Tibial nerve (tissue), 4 donors: Measurements from ENCODE around the gene LIMS1. TPM values are rescaled to one million over a fixed set of nuclear protein-coding genes. Genes with fewer than 3 reads are reported as not detected.
"Not testable (repeated sequence)": the region's sequence is repeated elsewhere in the genome, so short reads cannot be mapped to it uniquely, and the experiment has no call there.

Source experiments
- DNase-seq, 2 donors: peaks; one replicate each; pipeline ENCODE4 v3.0.0-alpha.2; 2019; ENCODE audit warnings: low spot score in 2 of 2
- H3K27ac ChIP-seq, 4 donors: fragments of 200-600 bp; sonication (generic) in 3 of 4; one replicate each; pipeline ENCODE4 v1.5.1; 2017 to 2019; ENCODE audit warnings: mild to moderate bottlenecking in 1 of 4
- H3K27me3 ChIP-seq, 2 donors: fragments of 200-600 bp; sonication (generic) in 1 of 2; one replicate each; pipeline versions ENCODE4 v1.5.1 to v1.6.0; 2017 to 2019
- H3K36me3 ChIP-seq, 3 donors: fragments of 200-600 bp; sonication (generic); one replicate each; pipeline ENCODE4 v1.5.1; 2018 to 2019
- H3K4me1 ChIP-seq, 4 donors: fragments of 200-600 bp; sonication (generic) in 3 of 4; one replicate each; pipeline ENCODE4 v1.5.1; 2017 to 2019
- H3K4me3 ChIP-seq, 4 donors: fragments of 200-600 bp; sonication (generic) in 3 of 4; one replicate each; pipeline ENCODE4 v1.5.1; 2017 to 2019; ENCODE audit warnings: mild to moderate bottlenecking in 1 of 4, moderate library complexity in 1 of 4
- H3K9me3 ChIP-seq, 4 donors: fragments of 200-600 bp; sonication (generic) in 3 of 4; one replicate each; pipeline ENCODE4 v1.5.1; 2017 to 2019
- EP300 ChIP-seq, 2 donors: sonication (generic); formaldehyde crosslinking; IDR thresholded peaks; one replicate each; pipeline ENCODE4 v1.6.1; 2017; ENCODE audit warnings: antibody characterized with exemption in 2 of 2, mild to moderate bottlenecking in 1 of 2
- POLR2A ChIP-seq, 2 donors: fragments of 450-650 bp; IDR thresholded peaks; one replicate each; pipeline ENCODE4 v1.6.1; 2017; ENCODE audit warnings: antibody characterized with exemption in 2 of 2, mild to moderate bottlenecking in 2 of 2, moderate library complexity in 2 of 2
- WGBS, 2 donors: methylation state at CpG; one replicate each; pipeline ENCODE4 v1.1.5; 2018; 5-methylcytosine and 5-hydroxymethylcytosine counted together
- total RNA-seq, 4 donors: library from RNA; depleted of rRNA; stranded (reverse); fragments of >200 nt; gene quantifications; one replicate each; pipeline ENCODE4 v1.1.0, GENCODE V29; 2016
- TF ChIP-seq, protein P1 (sequence below), 5 experiments: fragments of 200-600 bp in 3 of 5; fragments of 450-650 bp in 2 of 5; sonication (generic) in 3 of 5; IDR thresholded peaks; one replicate each; pipeline ENCODE4 v1.5.1; 2016 to 2019; ENCODE audit warnings: antibody characterized with exemption in 5 of 5, mild to moderate bottlenecking in 3 of 5, moderate library complexity in 2 of 5

The LIMS1 gene
- total RNA-seq, 4 donors from 2014 or later, result 33.7 to 86.3 (median 49.2) TPM

DNA sequence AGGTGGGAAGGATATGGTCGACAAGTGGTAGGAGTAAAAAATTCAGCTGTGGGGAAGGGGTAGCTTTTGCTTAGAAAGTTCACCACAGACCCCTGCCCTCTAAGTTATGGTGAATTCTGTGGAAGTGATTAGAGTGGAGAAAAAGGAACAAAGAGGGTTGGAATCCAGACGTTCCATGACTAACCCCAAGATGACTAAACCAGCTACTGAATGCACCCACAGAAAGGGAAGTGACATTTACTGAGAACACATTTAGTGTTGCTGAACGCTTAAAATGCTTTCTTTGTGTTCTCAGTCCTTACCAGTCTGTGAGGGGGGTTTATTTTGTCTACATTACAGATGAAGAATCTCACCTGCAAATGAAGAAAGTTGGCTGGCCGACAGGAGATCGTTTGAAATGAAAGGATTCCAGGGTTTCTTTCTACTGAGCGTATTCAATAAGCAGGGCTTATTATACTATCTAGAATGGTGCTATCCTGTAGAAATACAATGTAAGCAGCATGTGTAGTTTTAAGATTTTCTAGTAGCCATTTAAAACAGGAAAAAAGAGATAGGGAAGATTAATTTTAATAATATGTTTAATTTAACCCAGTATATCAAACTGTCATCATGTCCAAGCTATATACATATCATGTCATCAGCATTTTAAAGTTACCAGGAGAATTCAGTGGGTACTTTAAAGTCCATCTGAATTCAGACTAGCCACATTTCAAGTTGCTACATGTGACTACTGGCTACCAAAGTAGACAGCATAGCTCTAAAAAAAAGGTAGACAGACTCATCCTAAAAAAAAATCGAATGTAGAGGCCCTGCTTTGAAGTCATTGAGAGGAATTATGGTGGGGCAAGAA lies 60.1 kb downstream of the LIMS1 start:
- TF ChIP-seq, protein P1, sequence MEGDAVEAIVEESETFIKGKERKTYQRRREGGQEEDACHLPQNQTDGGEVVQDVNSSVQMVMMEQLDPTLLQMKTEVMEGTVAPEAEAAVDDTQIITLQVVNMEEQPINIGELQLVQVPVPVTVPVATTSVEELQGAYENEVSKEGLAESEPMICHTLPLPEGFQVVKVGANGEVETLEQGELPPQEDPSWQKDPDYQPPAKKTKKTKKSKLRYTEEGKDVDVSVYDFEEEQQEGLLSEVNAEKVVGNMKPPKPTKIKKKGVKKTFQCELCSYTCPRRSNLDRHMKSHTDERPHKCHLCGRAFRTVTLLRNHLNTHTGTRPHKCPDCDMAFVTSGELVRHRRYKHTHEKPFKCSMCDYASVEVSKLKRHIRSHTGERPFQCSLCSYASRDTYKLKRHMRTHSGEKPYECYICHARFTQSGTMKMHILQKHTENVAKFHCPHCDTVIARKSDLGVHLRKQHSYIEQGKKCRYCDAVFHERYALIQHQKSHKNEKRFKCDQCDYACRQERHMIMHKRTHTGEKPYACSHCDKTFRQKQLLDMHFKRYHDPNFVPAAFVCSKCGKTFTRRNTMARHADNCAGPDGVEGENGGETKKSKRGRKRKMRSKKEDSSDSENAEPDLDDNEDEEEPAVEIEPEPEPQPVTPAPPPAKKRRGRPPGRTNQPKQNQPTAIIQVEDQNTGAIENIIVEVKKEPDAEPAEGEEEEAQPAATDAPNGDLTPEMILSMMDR (IDR thresholded peaks at IDR 0.05), result peak in 1 of 5 experiments; percentile 13
- peak; percentile 53 to 73 for TF ChIP-seq EP300 (IDR thresholded peaks at IDR 0.05)
- no peak for TF ChIP-seq POLR2A (IDR thresholded peaks at IDR 0.05)
- DNase-seq, result no peak
- WGBS, 2 donors, result 27% methylated on average over 7 of the region's 7 CpGs
- H3K4me3 ChIP-seq, result no peak overlapping the region
- H3K9me3 ChIP-seq, result no peaks in the 10 kb centered on the region
- peaks cover 0 to 86% (median 48%) of the 10 kb centered on the region in 4 donors for H3K4me1 ChIP-seq
- H3K36me3 ChIP-seq, result no peaks in the 10 kb centered on the region
- H3K27me3 ChIP-seq, result no peaks in the 10 kb centered on the region
- H3K27ac ChIP-seq, result peak overlapping the region; percentile 19 to 85 (median 57)

DNA sequence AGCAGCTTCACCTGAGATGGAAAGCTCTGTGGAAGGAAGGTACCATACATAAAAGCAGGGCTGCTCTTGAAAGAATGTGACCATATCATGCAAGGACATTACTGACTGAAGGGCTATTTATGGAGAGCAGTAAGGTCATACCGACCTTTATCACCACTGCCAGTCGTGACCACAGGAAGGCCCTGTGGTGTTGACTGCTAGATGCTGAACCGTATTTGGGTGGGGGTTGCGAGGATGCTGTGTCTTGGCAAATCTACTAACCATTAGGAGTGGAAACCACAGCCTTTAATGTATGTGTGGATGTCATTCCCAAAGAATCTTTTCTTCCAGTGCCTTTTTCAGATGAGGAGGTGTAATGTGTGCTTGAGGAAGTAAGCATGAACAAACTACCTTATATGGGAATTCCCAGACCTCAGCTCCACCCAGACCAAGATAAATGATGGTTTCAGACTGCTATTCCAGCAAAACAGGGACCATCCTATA lies 60.8 kb downstream of the LIMS1 start:
- Histone ChIP-seq H3K27me3 (no peaks in the 10 kb centered on the region), H3K4me3 (no peak overlapping the region), H3K27ac (peak overlapping the region in 3 of 4 donors; percentile 31 to 85 (median 83)), H3K36me3 (no peaks in the 10 kb centered on the region), H3K9me3 (no peaks in the 10 kb centered on the region), H3K4me1 (peaks cover 0 to 80% (median 45%) of the 10 kb centered on the region in 4 donors)
- DNase-seq, result no peak
- 49 to 58% methylated on average over 4 of the region's 4 CpGs for WGBS, 2 donors
- TF ChIP-seq, protein P1 (IDR thresholded peaks at IDR 0.05), result no peak
- TF ChIP-seq POLR2A (IDR thresholded peaks at IDR 0.05) (no peak), EP300 (IDR thresholded peaks at IDR 0.05) (no peak)

DNA sequence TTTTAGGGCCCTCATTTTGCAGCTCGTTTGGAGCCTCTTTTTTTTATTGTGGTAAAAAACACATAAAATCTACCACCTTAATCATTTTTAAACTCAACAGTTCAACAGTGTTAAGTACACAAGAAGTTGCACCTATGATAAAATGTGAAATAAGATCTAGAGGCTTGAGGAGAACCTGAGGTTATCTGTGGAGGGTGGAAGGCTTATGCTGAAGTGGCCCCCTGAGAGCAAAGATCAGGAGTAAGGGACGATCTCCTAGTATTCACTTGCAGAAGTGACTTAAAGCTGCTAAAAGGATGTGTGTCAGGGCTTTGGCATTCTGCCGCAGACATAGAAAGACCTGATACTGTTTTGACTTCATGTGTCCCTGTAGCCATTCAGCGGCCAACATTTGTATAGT lies 61.5 kb downstream of the LIMS1 start:
- WGBS, 2 donors, result 48 to 65% methylated on average over 4 of the region's 4 CpGs
- DNase-seq, H3K9me3 ChIP-seq, H3K4me3 ChIP-seq, H3K36me3 ChIP-seq, H3K27me3 ChIP-seq: not testable (repeated sequence)
- Histone ChIP-seq H3K27ac (peak overlapping the region in 2 of 4 donors; percentile 83 to 85), H3K4me1 (peaks cover 0 to 73% (median 41%) of the 10 kb centered on the region in 4 donors)

DNA sequence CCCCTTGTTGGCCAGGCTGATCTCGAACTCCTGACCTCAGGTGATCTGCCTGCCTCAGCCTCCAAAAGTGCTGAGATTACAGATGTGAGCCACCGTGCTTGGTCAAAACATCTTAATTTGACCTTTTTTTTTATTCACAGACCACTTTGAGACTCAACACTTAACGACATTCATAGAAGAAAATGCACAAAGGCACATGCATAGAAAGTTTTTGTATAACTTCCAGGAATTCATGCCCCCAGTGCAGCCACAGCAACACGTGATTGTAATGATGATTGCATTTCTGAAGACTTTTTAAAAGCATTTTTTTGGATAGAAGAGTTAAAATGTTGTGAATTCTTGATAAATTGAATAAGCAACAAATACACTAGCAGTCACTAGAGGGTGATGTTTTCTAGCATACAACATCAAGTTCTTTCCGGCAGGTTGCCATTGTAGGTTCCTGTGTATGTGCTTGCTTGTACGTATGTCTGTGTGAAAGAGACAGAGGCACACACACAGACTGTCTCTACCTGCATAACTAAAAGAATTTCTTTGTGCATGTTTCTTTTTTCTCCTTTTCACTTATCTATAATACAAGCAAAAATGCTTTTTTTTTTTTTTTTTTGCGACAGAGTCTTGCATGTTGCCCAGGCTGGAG lies 63.0 kb downstream of the LIMS1 start:
- Histone ChIP-seq H3K4me1 (peaks cover 0 to 59% (median 35%) of the 10 kb centered on the region in 4 donors), H3K27ac (peak overlapping the region in 1 of 4 donors; percentile 70)
- DNase-seq, H3K4me3 ChIP-seq, H3K9me3 ChIP-seq, H3K27me3 ChIP-seq, H3K36me3 ChIP-seq: not testable (repeated sequence)
- WGBS, 2 donors, result 26 to 29% methylated on average over 7 of the region's 7 CpGs

DNA sequence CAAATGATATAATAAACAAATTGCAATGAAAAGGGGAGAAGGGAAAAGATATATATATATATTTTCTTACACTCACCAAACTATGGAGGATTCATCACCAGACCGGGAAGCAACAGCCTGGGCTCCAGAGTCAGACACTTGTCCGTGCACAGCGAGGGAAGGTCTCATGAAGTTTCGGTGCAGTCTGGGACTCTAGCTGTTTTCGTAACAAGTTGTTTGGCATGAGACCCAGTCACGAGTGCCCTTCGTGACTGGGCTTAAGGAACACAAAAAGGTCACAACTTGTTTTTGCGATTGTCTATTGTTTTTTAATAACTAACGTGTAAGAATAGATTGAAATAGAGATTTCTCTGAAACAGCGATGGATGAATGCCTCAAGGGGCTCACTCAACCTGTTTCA lies 66.9 kb downstream of the LIMS1 start:
- WGBS, 2 donors, result 61 to 84% methylated on average over 10 of the region's 10 CpGs
- not testable (repeated sequence) for H3K27me3 ChIP-seq, DNase-seq, H3K4me3 ChIP-seq, H3K36me3 ChIP-seq, H3K9me3 ChIP-seq, H3K27ac ChIP-seq
- H3K4me1 ChIP-seq, result peaks cover 0 to 27% (median 4%) of the 10 kb centered on the region in 4 donors

DNA sequence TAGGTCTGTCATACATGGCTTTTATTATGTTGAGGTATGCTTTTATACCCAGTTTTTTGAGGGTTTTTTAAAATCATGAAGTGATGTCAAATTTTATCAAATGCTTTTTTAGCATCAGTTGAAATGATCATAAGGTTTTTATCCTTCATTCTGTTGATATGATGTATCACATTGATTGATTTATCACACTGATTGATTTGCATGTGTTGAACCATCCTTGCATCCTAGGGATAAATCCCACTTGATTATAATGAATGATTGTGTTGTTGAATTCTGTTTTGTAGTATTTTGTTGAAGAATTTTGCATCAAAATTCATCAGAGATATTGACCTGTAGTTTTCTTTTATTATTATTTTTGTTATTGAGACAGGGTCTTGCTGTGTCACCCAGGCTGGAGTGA lies 68.2 kb downstream of the LIMS1 start:
- Histone ChIP-seq H3K36me3 (no peaks in the 10 kb centered on the region), H3K27ac (no peak overlapping the region), H3K4me3 (no peak overlapping the region), H3K27me3 (no peaks in the 10 kb centered on the region), H3K9me3 (no peaks in the 10 kb centered on the region), H3K4me1 (peaks cover 0 to 16% (median 2%) of the 10 kb centered on the region in 4 donors)
- TF ChIP-seq, protein P1 (IDR thresholded peaks at IDR 0.05), result no peak
- no peak for TF ChIP-seq POLR2A (IDR thresholded peaks at IDR 0.05)
- no peak for TF ChIP-seq EP300 (IDR thresholded peaks at IDR 0.05)
- DNase-seq, result no peak
